Kidney tubule cell (primary cell): ENCODE results near the gene NPW.
A peak's percentile ranks its signal among the peaks of the same experiment; 100 is the strongest.

Experiments
- DNase-seq: peaks from one replicate; pipeline ENCODE4 v3.0.0-alpha.2; 2018; ENCODE audit warnings: low spot score

NPW gene

GRCh38 chr16:1984347-1985225 is 35.0 kb upstream of the NPW start:
- DNase-seq = no peak

- DNase-seq = no peak
These were observed 34.0 kb upstream of the NPW start for GRCh38 chr16:1985466-1986150.

- no peak for DNase-seq
These were observed 32.4 kb upstream of the NPW start for GRCh38 chr16:1987198-1987597.

- DNase-seq = no peak
These were observed 30.1 kb upstream of the NPW start, which contains the start of gene SYNGR3 for GRCh38 chr16:1989209-1990100. Gene SYNGR3 (plus strand): TSS chr16:1989970. CDS start chr16:1990103, 133 bp downstream.

GRCh38 chr16:1990101-1990350 is 29.6 kb upstream of the NPW start:
- DNase-seq = no peak

- DNase-seq = no peak
These were observed 29.0 kb upstream of the NPW start for GRCh38 chr16:1990351-1991134.

GRCh38 chr16:1991135-1991551 is 28.4 kb upstream of the NPW start:
- peak; percentile 31 for DNase-seq

- no peak for DNase-seq
These were observed 28.0 kb upstream of the NPW start for GRCh38 chr16:1991588-1991947.

GRCh38 chr16:1991948-1992703 is 27.5 kb upstream of the NPW start:
- peak; percentile 87 for DNase-seq

- no peak for DNase-seq
These were observed 26.8 kb upstream of the NPW start for GRCh38 chr16:1992704-1993317.

- DNase-seq = peak; percentile 90
These were observed 25.9 kb upstream of the NPW start for GRCh38 chr16:1993731-1994131.

GRCh38 chr16:1997494-1998359 is 21.9 kb upstream of the NPW start:
- no peak for DNase-seq

GRCh38 chr16:1998360-1998835 is 21.2 kb upstream of the NPW start:
- DNase-seq = no peak

- DNase-seq = no peak
These were observed 20.5 kb upstream of the NPW start for GRCh38 chr16:1998852-1999801.

- no peak for DNase-seq
These were observed 19.6 kb upstream of the NPW start for GRCh38 chr16:1999866-2000514.

- DNase-seq = no peak
These were observed 18.6 kb upstream of the NPW start for GRCh38 chr16:2001035-2001434.

GRCh38 chr16:2001456-2002355 is 17.9 kb upstream of the NPW start:
- no peak for DNase-seq
